GM18499 (cell line): Measurements from ENCODE around the gene MYOZ2.
"Not testable (repeated sequence)": the region's sequence is repeated elsewhere in the genome, so short reads cannot be mapped to it uniquely, and the experiment has no call there.

Experiments
- ATAC-seq: cut with Tn5 transposase; IDR thresholded peaks from one replicate; pipeline ENCODE4 v1.9.1; 2021; ENCODE audit warnings: moderate number of reproducible peaks; ENCODE audit not compliant: insufficient read depth, unreplicated experiment

The MYOZ2 gene

GRCh38 chr4:119125931-119126330 lies 9.7 kb upstream of the MYOZ2 start:
- ATAC-seq, result no peak

DNA sequence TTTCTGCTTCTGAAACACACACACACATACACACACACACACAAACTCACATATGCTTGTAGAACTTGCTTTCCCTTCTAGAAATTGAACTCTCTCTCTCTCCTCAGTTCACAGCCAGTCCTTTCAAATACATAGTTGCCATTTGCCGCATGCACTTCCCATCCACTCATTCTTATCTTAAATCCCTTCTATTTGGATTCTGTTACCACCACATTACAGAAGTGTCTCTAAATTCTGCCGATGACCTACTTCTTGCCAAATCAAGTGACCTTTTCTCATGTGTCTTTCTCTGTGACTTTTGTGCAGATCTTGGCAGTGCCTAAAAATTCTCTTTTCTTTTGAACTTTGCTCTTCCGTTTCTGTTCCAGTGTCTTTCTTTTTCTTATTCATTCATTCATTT lies 7.5 kb upstream of the MYOZ2 start:
- no peak for ATAC-seq

- ATAC-seq, result no peak
Observed at GRCh38 chr4:119130365-119131065, 5.1 kb upstream of the MYOZ2 start.

GRCh38 chr4:119131164-119131563 lies 4.5 kb upstream of the MYOZ2 start:
- ATAC-seq, result no peak

GRCh38 chr4:119132306-119132705 lies 3.3 kb upstream of the MYOZ2 start:
- no peak for ATAC-seq

- no peak for ATAC-seq
Observed at GRCh38 chr4:119136546-119136945, 914 bp downstream of the MYOZ2 start.

DNA sequence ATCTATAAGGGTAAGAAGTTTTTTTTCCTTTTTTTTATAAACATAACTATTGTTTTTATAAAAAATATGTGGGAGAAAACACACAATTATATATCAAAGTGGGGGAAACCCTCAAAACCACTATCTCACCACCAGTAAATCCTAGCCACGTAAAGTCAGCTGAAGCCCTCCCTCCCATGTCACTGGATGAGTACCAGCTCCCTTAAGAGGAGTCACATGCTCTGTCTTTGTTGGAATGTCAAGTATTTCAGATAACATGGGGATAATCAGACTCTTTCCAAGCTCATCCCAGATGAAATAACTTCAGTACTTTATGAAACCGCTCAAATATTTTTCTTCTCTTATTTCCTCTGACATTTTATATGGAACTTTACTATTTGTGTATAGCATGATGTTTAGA lies 2.4 kb downstream of the MYOZ2 start:
- no peak for ATAC-seq

DNA sequence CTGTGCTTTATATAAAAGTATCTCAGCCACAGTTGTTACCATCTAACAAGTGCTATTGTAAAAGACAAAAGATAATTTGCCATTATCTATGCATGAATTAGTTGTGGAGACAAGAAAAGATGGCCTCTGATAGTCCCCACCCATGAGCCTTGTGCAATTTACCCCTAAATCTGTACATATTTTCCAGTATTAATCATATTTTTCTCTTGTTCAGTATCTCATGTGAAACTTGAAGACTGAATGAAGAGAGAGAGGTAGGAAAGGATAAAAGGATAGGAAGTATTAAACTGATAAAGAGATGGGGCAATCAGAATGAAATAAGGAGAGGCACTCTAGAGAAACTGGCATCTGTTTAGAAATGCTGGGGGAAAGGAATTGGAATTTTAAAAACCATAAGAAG lies 3.7 kb downstream of the MYOZ2 start:
- ATAC-seq, result no peak

DNA sequence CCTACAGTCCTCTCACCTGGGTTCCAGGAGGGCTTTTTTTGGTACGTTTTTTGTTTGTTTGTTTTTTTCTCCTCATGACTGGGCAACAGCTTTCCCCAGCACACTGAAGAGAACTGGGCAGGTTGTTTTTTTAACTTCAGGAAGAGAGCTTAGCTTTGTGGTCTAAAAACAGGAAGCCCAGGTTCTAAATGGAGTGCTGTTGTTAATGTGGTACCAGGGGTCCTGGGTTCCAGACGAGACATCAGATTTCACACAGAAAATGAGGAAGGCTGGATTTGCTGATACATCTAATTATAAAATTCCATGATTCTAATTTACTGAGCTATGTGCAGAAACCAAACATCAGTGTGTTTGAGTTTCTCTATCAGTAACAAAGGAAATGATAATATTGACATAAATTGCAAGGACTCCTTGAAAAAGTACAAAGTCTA lies 4.2 kb downstream of the MYOZ2 start:
- no peak for ATAC-seq

DNA sequence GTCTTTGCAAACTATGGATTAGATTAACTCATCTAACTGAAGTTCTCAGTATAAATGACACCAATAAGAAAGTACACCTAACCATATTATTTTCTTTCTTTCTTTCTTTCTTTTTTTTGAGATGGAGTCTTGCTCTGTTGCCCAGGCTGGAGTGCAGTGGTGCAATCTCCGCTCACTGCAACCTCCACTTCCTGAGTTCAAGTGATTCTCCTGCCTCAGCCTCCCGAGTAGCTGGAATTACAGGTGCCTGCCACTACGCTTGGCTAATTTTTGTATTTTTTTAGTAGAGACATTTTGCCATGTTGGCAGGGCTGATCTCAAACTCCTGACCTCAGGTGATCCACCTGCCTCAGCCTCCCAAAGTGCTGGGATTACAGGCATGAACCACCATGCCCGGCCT lies 5.7 kb downstream of the MYOZ2 start:
- not testable (repeated sequence) for ATAC-seq

DNA sequence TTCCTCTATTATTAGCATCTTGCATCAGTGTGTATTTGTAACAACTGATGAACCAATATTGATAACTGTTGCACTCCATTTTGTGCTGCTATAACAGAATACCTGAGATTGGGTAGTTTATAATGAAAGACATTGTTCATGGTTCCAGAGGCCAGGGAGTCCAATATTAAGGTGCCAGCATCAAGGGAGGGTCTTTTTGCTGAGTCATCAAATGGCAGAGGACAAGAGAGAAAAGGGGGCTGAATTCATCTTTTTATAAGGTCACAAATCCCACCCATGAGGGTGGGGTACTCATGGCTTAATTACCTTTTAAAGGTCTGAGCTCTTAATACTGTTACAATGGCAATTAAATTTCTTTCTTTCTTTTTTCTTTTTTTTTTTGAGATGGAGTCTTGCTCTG lies 7.2 kb downstream of the MYOZ2 start:
- no peak for ATAC-seq

- not testable (repeated sequence) for ATAC-seq
Observed at GRCh38 chr4:119143341-119143740, 7.7 kb downstream of the MYOZ2 start.

GRCh38 chr4:119149110-119149509 lies 13.5 kb downstream of the MYOZ2 start:
- no peak for ATAC-seq

- no peak for ATAC-seq
Observed at GRCh38 chr4:119151161-119151560, 15.5 kb downstream of the MYOZ2 start.

GRCh38 chr4:119152741-119153140 lies 17.1 kb downstream of the MYOZ2 start:
- no peak for ATAC-seq

- no peak for ATAC-seq
Observed at GRCh38 chr4:119162174-119162573, 26.5 kb downstream of the MYOZ2 start.

- ATAC-seq, result no peak
Observed at GRCh38 chr4:119165767-119166166, 30.1 kb downstream of the MYOZ2 start.

DNA sequence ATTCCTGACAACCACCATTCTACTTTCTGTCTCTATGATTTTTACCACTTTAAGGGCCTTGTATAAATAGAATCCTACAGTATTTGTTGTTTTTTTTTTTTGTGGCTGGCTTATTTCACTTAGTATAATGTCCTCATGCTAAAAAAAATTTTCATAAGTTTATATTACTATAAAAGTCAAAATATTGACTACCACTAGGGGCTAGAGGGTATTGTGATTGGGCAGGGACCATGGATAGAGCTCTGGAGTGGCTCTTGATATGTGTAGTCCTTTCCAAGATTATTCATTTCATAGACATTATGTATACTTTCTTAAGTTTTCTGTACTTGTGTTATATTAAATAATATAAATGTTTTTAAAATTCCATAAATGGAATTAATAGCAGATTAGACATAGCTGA lies 34.6 kb downstream of the MYOZ2 start:
- ATAC-seq, result no peak

- ATAC-seq, result no peak
Observed at GRCh38 chr4:119172223-119172622, 36.6 kb downstream of the MYOZ2 start.

GRCh38 chr4:119173729-119174361 lies 38.2 kb downstream of the MYOZ2 start:
- not testable (repeated sequence) for ATAC-seq

DNA sequence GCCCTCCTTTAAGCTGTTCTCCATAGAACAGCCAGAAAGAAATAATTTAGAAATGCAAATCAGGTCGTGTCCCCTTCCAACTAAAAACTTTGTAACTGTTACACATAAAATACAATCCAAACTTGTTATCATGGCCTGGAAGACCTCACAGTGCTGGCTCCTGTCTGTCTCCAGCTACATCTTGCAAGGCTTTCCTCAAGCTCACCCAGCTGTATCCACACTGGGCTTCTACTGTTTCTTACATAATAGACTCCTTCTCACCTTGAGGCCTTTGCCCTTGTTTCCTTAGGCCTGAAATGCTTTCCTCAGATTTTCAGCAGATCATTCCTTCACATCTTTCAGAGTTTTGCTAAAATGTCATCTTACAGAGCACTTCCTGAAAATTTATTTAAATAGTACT lies 43.4 kb downstream of the MYOZ2 start:
- no peak for ATAC-seq

DNA sequence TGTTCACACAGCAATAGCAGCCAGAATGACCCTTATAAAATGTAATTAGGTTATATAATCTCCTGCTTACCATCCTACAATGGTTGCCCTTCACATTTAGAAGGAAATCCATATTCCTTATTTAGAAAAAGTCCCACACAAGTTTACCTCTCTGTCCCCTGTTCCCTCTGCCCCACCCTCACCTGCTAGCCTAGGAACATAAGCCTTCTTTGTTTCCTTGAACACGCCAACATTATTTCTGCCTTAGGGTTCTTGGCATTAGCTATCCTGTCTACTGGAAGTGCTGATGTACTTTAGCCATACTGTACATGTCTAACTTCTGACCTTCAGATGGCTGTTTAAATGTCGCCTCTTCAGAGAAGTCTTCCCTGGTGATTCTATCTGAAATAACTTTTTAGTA lies 48.5 kb downstream of the MYOZ2 start:
- ATAC-seq, result no peak
